HEK293 (cell line): ENCODE measurements around the gene PSMB11.

Source experiments
- CTCF ChIA-PET: fragments of 350-600 bp; formaldehyde crosslinking; extraction: SDS; loops from one replicate; lab custom pipeline; 2021; ENCODE audit warnings: antibody characterized with exemption; lab: Yijun Ruan, JAX
- POLR2A ChIA-PET: fragments of 300-600 bp; formaldehyde crosslinking; extraction: SDS; loops from one replicate; lab custom pipeline; 2020; ENCODE audit warnings: antibody characterized with exemption, inconsistent platforms; lab: Yijun Ruan, JAX
- H3K27ac ChIP-seq: fragments of 200-500 bp; sonication (Bioruptor generic); 2 replicates; pipeline ENCODE4 v1.5.1; 2014; ENCODE audit warnings: low read depth, low read length, control low read depth, inconsistent platforms; ENCODE audit errors: extremely low read depth
- H3K36me3 ChIP-seq, 2 experiments: fragments of 200-500 bp in 1 of 2; sonication (Bioruptor generic) in 1 of 2; 1 replicate in 1 of 2; 2 replicates in 1 of 2; pipeline ENCODE4 v1.5.1; 2014 to 2017; ENCODE audit warnings: inconsistent platforms in 2 of 2, low read length in 2 of 2; ENCODE audit not compliant: control insufficient read depth in 2 of 2, insufficient read depth in 1 of 2
- H3K4me1 ChIP-seq: fragments of 200-500 bp; sonication (Bioruptor generic); 2 replicates; pipeline ENCODE4 v1.5.1; 2014; ENCODE audit warnings: mild to moderate bottlenecking, low read length, inconsistent platforms; ENCODE audit not compliant: control insufficient read depth, insufficient read depth
- H3K4me3 ChIP-seq: 2 replicates; pipeline ENCODE4 v1.5.1; 2011; ENCODE audit warnings: low read depth, mild to moderate bottlenecking, control low read depth, low read length, moderate library complexity
- H3K9me3 ChIP-seq: fragments of 200-500 bp; sonication (Bioruptor generic); 2 replicates; pipeline ENCODE4 v1.5.1; 2014; ENCODE audit warnings: low read depth, low read length, inconsistent platforms; ENCODE audit not compliant: control insufficient read depth, insufficient read depth
- GFI1B ChIP-seq: fragments of 450-650 bp; formaldehyde crosslinking; IDR thresholded peaks from 2 replicates; pipeline ENCODE4 v1.5.1; 2016; ENCODE audit warnings: missing biosample characterization, missing genetic modification characterization
- KLF10 ChIP-seq: fragments of 450-650 bp; IDR thresholded peaks from 2 replicates; pipeline ENCODE4 v1.5.1; 2018; ENCODE audit warnings: missing biosample characterization, mild to moderate bottlenecking, missing genetic modification characterization
- MZF1 ChIP-seq: fragments of 450-650 bp; formaldehyde crosslinking; IDR thresholded peaks from 2 replicates; pipeline ENCODE4 v1.5.1; 2017; ENCODE audit warnings: missing biosample characterization, missing genetic modification characterization, borderline replicate concordance
- TSHZ1 ChIP-seq: fragments of 450-650 bp; formaldehyde crosslinking; IDR thresholded peaks from 2 replicates; pipeline ENCODE4 v1.5.1; 2016; ENCODE audit warnings: missing biosample characterization, missing genetic modification characterization, borderline replicate concordance
- ZNF114 ChIP-seq: fragments of 450-650 bp; formaldehyde crosslinking; IDR thresholded peaks from 2 replicates; pipeline ENCODE4 v1.5.0; 2017; ENCODE audit warnings: missing biosample characterization, missing genetic modification characterization
- ZNF140 ChIP-seq: fragments of 450-650 bp; formaldehyde crosslinking; IDR thresholded peaks from 2 replicates; pipeline ENCODE4 v1.5.1; 2016; ENCODE audit warnings: missing biosample characterization, missing genetic modification characterization
- ZNF18 ChIP-seq: fragments of 450-650 bp; formaldehyde crosslinking; IDR thresholded peaks from 2 replicates; pipeline ENCODE4 v1.5.1; 2016; ENCODE audit warnings: missing biosample characterization, missing genetic modification characterization
- ZNF221 ChIP-seq: fragments of 450-650 bp; formaldehyde crosslinking; IDR thresholded peaks from 2 replicates; pipeline ENCODE4 v1.5.1; 2017; ENCODE audit warnings: missing biosample characterization, missing genetic modification characterization, borderline replicate concordance
- ZNF292 ChIP-seq: fragments of 450-650 bp; formaldehyde crosslinking; IDR thresholded peaks from 2 replicates; pipeline ENCODE4 v1.5.1; 2016; ENCODE audit warnings: low read depth, missing biosample characterization, missing genetic modification characterization, borderline replicate concordance
- ZNF513 ChIP-seq: fragments of 450-650 bp; IDR thresholded peaks from 2 replicates; pipeline ENCODE4 v1.5.1; 2018; ENCODE audit warnings: missing biosample characterization, missing genetic modification characterization
- ZNF654 ChIP-seq: fragments of 450-650 bp; formaldehyde crosslinking; IDR thresholded peaks from 2 replicates; pipeline ENCODE4 v1.5.1; 2016; ENCODE audit warnings: low read depth, missing biosample characterization, missing genetic modification characterization
- ZNF704 ChIP-seq: fragments of 450-650 bp; formaldehyde crosslinking; IDR thresholded peaks from 2 replicates; pipeline ENCODE4 v1.5.1; 2016; ENCODE audit warnings: missing biosample characterization, missing genetic modification characterization
- ZNF768 ChIP-seq: fragments of 450-650 bp; formaldehyde crosslinking; IDR thresholded peaks from 2 replicates; pipeline ENCODE4 v1.5.1; 2018; ENCODE audit warnings: missing biosample characterization, mild to moderate bottlenecking, missing genetic modification characterization
- ZNF791 ChIP-seq: fragments of 450-650 bp; formaldehyde crosslinking; IDR thresholded peaks from 2 replicates; pipeline ENCODE4 v1.5.1; 2016; ENCODE audit warnings: missing biosample characterization, missing genetic modification characterization
- ZNF843 ChIP-seq: fragments of 450-650 bp; formaldehyde crosslinking; IDR thresholded peaks from 2 replicates; pipeline ENCODE4 v1.5.1; 2016; ENCODE audit warnings: missing biosample characterization, missing genetic modification characterization
- ZSCAN18 ChIP-seq: fragments of 450-650 bp; formaldehyde crosslinking; IDR thresholded peaks from 2 replicates; pipeline ENCODE4 v1.5.1; 2016; ENCODE audit warnings: missing biosample characterization, missing genetic modification characterization
- ZSCAN5A ChIP-seq: fragments of 450-650 bp; formaldehyde crosslinking; IDR thresholded peaks from 2 replicates; pipeline ENCODE4 v1.5.1; 2016; ENCODE audit warnings: missing biosample characterization, missing genetic modification characterization

Gene PSMB11

GRCh38 chr14:23078692-23079116 lies 36.7 kb downstream of the PSMB11 start:
- Histone ChIP-seq H3K4me1 (no peaks in the 10 kb centered on the region), H3K36me3 (peaks cover 60 to 89% of the 10 kb centered on the region in 2 experiments), H3K27ac (no peak overlapping the region), H3K9me3 (no peaks in the 10 kb centered on the region), H3K4me3 (no peak overlapping the region)
- ChIA-PET POLR2A (interaction anchor here (0.7 kb wide), 1 partner anchor 17 kb away, joined by 3 read pairs; the partner anchor contains the start of gene C14orf119), CTCF (interaction anchor here (0.7 to 4.3 kb wide), 6 partner anchors 10 to 168 kb away, joined by 3 to 44 read pairs (median 14); partner anchors contain the start of genes ACIN1 and C14orf119)
- TF ChIP-seq ZNF114 (tag by site-specific recombination): no peak
- no peak for TF ChIP-seq GFI1B (tag by site-specific recombination)
- no peak for TF ChIP-seq ZNF843 (tag by site-specific recombination)
- TF ChIP-seq ZNF654 (tag by site-specific recombination): no peak
- no peak for TF ChIP-seq ZNF513
- TF ChIP-seq ZNF292 (tag by site-specific recombination): no peak
- no peak for TF ChIP-seq MZF1 (tag by site-specific recombination)
- no peak for TF ChIP-seq ZNF704 (tag by site-specific recombination)
- TF ChIP-seq ZSCAN5A (tag by site-specific recombination): no peak

GRCh38 chr14:23079716-23080115 lies 37.7 kb downstream of the PSMB11 start:
- no peaks in the 10 kb centered on the region for H3K4me1 ChIP-seq
- no peaks in the 10 kb centered on the region for H3K9me3 ChIP-seq
- ChIA-PET POLR2A (interaction anchor here (1.3 kb wide), 1 partner anchor 8 kb away, joined by 3 read pairs; no protein-coding TSS in a partner anchor), CTCF (interaction anchor here (4.3 kb wide), 1 partner anchor 11 kb away, joined by 44 read pairs; no protein-coding TSS in a partner anchor)
- no peak for TF ChIP-seq TSHZ1 (tag by site-specific recombination)
- no peak for TF ChIP-seq ZSCAN18 (tag by site-specific recombination)
- no peak for TF ChIP-seq ZNF513
- no peak for TF ChIP-seq ZNF221 (tag by site-specific recombination)
- no peak for TF ChIP-seq KLF10
- TF ChIP-seq ZNF18 (tag by site-specific recombination): no peak
- no peak for TF ChIP-seq ZNF791 (tag by site-specific recombination)
- TF ChIP-seq ZNF768: no peak
- TF ChIP-seq ZNF140 (tag by site-specific recombination): no peak
- peaks cover 65 to 89% of the 10 kb centered on the region in 2 experiments for H3K36me3 ChIP-seq
- H3K27ac ChIP-seq: no peak overlapping the region
- no peak overlapping the region for H3K4me3 ChIP-seq
